H1 (cell line): ENCODE results near the gene STRN. TPM values are rescaled to one million over a fixed set of nuclear protein-coding genes. Genes with fewer than 3 reads are reported as not detected.

ENCODE experiments used
- FOSL1 ChIP-seq: IDR thresholded peaks from 2 replicates; pipeline ENCODE4 v1.6.1; 2011; ENCODE audit warnings: mild to moderate bottlenecking, low read depth, low read length, moderate library complexity; ENCODE audit not compliant: insufficient read depth
- TBP ChIP-seq: IDR thresholded peaks from 2 replicates; pipeline ENCODE4 v1.6.1; 2011; ENCODE audit warnings: low read depth, low read length, improper control_type of control experiment
- polyA plus RNA-seq, 7 experiments: library from polyadenylated mRNA; depleted of rRNA in 3 of 7; stranded (reverse) in 5 of 7; unstranded in 2 of 7; fragments of >200 nt in 5 of 7; fragments of 200-250 nt in 2 of 7; gene quantifications; 1 replicate in 5 of 7; 2 replicates in 1 of 7; 4 replicates in 1 of 7; pipeline versions ENCODE4 v1.2.1 to v1.2.3, GENCODE V29; 2011 to 2013; ENCODE audit warnings: missing spikeins in 2 of 7, mixed read lengths in 2 of 7
- total RNA-seq: library from RNA; stranded (reverse); fragmentation: NEBNext Ultra II Directional; extraction: Animal tissue kit (Norgen Biotek cat#: 25700); gene quantifications from 2 replicates; pipeline ENCODE4 v1.2.1, GENCODE V29; 2021
- TF ChIP-seq, protein P1 (sequence below): fragments of 300-600 bp; sonication (generic); IDR thresholded peaks from 2 replicates; pipeline ENCODE4 v1.7.1; 2012; ENCODE audit warnings: low read length, moderate library complexity, mild to moderate bottlenecking, inconsistent platforms; ENCODE audit not compliant: insufficient replicate concordance
- TF ChIP-seq, protein P2 (sequence below): IDR thresholded peaks from 2 replicates; pipeline ENCODE4 v1.6.1; 2012; ENCODE audit warnings: low read length, inconsistent platforms

STRN gene
- total and polyA plus RNA-seq, 2 of the 8 experiments (the other 6 are each of a cell fraction or from before 2014, with no cell fraction given): 8.3 to 47.0 TPM

DNA sequence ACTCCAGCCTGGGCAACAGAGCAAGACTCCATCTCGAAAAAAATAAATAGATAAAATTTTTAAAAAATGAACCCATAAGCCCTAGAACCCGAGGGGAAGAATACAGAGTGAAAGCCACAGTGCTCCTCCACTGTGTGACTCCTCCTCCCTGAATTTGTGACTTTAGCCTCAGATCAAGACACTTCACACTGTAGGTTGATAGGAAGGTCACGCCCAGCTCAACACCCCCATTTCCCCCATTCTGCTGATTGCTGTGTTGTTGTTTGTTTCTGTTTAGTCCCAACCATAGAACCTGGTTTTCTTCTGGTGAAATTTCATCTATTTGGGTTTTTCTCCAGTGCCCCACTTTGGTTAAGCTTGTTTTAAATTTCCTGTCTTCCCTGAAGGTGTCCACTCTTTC is 167.6 kb downstream of the STRN start (continued):
- TF ChIP-seq, protein P1, sequence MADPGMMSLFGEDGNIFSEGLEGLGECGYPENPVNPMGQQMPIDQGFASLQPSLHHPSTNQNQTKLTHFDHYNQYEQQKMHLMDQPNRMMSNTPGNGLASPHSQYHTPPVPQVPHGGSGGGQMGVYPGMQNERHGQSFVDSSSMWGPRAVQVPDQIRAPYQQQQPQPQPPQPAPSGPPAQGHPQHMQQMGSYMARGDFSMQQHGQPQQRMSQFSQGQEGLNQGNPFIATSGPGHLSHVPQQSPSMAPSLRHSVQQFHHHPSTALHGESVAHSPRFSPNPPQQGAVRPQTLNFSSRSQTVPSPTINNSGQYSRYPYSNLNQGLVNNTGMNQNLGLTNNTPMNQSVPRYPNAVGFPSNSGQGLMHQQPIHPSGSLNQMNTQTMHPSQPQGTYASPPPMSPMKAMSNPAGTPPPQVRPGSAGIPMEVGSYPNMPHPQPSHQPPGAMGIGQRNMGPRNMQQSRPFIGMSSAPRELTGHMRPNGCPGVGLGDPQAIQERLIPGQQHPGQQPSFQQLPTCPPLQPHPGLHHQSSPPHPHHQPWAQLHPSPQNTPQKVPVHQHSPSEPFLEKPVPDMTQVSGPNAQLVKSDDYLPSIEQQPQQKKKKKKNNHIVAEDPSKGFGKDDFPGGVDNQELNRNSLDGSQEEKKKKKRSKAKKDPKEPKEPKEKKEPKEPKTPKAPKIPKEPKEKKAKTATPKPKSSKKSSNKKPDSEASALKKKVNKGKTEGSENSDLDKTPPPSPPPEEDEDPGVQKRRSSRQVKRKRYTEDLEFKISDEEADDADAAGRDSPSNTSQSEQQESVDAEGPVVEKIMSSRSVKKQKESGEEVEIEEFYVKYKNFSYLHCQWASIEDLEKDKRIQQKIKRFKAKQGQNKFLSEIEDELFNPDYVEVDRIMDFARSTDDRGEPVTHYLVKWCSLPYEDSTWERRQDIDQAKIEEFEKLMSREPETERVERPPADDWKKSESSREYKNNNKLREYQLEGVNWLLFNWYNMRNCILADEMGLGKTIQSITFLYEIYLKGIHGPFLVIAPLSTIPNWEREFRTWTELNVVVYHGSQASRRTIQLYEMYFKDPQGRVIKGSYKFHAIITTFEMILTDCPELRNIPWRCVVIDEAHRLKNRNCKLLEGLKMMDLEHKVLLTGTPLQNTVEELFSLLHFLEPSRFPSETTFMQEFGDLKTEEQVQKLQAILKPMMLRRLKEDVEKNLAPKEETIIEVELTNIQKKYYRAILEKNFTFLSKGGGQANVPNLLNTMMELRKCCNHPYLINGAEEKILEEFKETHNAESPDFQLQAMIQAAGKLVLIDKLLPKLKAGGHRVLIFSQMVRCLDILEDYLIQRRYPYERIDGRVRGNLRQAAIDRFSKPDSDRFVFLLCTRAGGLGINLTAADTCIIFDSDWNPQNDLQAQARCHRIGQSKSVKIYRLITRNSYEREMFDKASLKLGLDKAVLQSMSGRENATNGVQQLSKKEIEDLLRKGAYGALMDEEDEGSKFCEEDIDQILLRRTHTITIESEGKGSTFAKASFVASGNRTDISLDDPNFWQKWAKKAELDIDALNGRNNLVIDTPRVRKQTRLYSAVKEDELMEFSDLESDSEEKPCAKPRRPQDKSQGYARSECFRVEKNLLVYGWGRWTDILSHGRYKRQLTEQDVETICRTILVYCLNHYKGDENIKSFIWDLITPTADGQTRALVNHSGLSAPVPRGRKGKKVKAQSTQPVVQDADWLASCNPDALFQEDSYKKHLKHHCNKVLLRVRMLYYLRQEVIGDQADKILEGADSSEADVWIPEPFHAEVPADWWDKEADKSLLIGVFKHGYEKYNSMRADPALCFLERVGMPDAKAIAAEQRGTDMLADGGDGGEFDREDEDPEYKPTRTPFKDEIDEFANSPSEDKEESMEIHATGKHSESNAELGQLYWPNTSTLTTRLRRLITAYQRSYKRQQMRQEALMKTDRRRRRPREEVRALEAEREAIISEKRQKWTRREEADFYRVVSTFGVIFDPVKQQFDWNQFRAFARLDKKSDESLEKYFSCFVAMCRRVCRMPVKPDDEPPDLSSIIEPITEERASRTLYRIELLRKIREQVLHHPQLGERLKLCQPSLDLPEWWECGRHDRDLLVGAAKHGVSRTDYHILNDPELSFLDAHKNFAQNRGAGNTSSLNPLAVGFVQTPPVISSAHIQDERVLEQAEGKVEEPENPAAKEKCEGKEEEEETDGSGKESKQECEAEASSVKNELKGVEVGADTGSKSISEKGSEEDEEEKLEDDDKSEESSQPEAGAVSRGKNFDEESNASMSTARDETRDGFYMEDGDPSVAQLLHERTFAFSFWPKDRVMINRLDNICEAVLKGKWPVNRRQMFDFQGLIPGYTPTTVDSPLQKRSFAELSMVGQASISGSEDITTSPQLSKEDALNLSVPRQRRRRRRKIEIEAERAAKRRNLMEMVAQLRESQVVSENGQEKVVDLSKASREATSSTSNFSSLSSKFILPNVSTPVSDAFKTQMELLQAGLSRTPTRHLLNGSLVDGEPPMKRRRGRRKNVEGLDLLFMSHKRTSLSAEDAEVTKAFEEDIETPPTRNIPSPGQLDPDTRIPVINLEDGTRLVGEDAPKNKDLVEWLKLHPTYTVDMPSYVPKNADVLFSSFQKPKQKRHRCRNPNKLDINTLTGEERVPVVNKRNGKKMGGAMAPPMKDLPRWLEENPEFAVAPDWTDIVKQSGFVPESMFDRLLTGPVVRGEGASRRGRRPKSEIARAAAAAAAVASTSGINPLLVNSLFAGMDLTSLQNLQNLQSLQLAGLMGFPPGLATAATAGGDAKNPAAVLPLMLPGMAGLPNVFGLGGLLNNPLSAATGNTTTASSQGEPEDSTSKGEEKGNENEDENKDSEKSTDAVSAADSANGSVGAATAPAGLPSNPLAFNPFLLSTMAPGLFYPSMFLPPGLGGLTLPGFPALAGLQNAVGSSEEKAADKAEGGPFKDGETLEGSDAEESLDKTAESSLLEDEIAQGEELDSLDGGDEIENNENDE: no peak
- TF ChIP-seq FOSL1 (no peak), TBP (no peak)
- TF ChIP-seq, protein P2, sequence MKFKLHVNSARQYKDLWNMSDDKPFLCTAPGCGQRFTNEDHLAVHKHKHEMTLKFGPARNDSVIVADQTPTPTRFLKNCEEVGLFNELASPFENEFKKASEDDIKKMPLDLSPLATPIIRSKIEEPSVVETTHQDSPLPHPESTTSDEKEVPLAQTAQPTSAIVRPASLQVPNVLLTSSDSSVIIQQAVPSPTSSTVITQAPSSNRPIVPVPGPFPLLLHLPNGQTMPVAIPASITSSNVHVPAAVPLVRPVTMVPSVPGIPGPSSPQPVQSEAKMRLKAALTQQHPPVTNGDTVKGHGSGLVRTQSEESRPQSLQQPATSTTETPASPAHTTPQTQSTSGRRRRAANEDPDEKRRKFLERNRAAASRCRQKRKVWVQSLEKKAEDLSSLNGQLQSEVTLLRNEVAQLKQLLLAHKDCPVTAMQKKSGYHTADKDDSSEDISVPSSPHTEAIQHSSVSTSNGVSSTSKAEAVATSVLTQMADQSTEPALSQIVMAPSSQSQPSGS: no peak
